ENCODE results near the gene ZNF516. TPM values are rescaled to one million over a fixed set of nuclear protein-coding genes. Genes with fewer than 3 reads are reported as not detected.

The ZNF516 gene
- total and polyA plus RNA-seq, 2 of the 13 experiments (the other 11 are each of a cell fraction or from before 2014, with no cell fraction given), result 16.6 to 18.7 TPM

GRCh38 chr18:76385681-76385975, 109.4 kb downstream of the ZNF516 start:
- H3K79me2 ChIP-seq (ENCODE audit: insufficient read depth, low read length), result peaks cover 40% of the 10 kb centered on the region
- no peak overlapping the region for H3K9ac ChIP-seq (ENCODE audit: insufficient read depth, low read depth, low read length)
- FAIRE-seq, result no peak
- no peaks in the 10 kb centered on the region for H3K9me3 ChIP-seq (ENCODE audit: low read length)
- TF ChIP-seq U2AF1 (optimal IDR thresholded peaks at IDR 0.05; ENCODE audit: low read depth, low read length) (no peak), ZFP90 (CRISPR knock-in tag; IDR thresholded peaks at IDR 0.05; ENCODE audit: borderline replicate concordance) (no peak), ZNF781 (CRISPR knock-in tag; IDR thresholded peaks at IDR 0.05; ENCODE audit: borderline replicate concordance, not compliant biosample characterization) (no peak), MBD4 (IDR thresholded peaks at IDR 0.05; ENCODE audit: borderline replicate concordance, low read length) (no peak), ZMAT5 (CRISPR knock-in tag; IDR thresholded peaks at IDR 0.05; ENCODE audit: borderline replicate concordance, low read depth) (no peak), SIN3B (IDR thresholded peaks at IDR 0.05; ENCODE audit: low read length) (no peak), ZNF891 (CRISPR knock-in tag; IDR thresholded peaks at IDR 0.05) (no peak), KLF16 (CRISPR knock-in tag; IDR thresholded peaks at IDR 0.05) (no peak), IKZF5 (CRISPR knock-in tag; IDR thresholded peaks at IDR 0.05) (no peak), MIER3 (CRISPR knock-in tag; IDR thresholded peaks at IDR 0.05; ENCODE audit: borderline replicate concordance) (no peak), YEATS4 (CRISPR knock-in tag; IDR thresholded peaks at IDR 0.05; ENCODE audit: borderline replicate concordance) (no peak)
- no TSS peak for BruUV-seq (replicated peaks)
- ChIA-PET POLR2A (no interaction called here), CTCF (ENCODE audit: low intra/inter-chr PET ratio, low total read pairs) (no interaction called here)
- no peaks in the 10 kb centered on the region for H3K4me1 ChIP-seq (ENCODE audit: insufficient read depth, low read length)
- no peak for DNase-seq (ENCODE audit: low spot score)
- H2AFZ ChIP-seq (ENCODE audit: low read length), result no peak overlapping the region
- H3K4me2 ChIP-seq (ENCODE audit: low read depth, low read length), result no peak overlapping the region
- H3K36me3 ChIP-seq (replicated peaks in 1 of 2; ENCODE audit: control insufficient read depth in 1 of 2, insufficient read depth in 2 of 2, low read length in 2 of 2), result peaks cover 6 to 18% of the 10 kb centered on the region in 2 experiments; a peak in 1 of 5 replicates
- H3K27ac ChIP-seq (ENCODE audit: extremely low read length, insufficient read depth, low read length), result no peak overlapping the region
- H3K27me3 ChIP-seq (ENCODE audit: control insufficient read depth in 1 of 2, insufficient read depth in 2 of 2, low read length in 2 of 2), result no peaks in the 10 kb centered on the region; a peak in 1 of 5 replicates
- intact Hi-C loops (cut with micrococcal nuclease; ENCODE audit: unreplicated experiment) (no loop called here), in situ Hi-C loops (cut with HindIII; ENCODE audit: extremely low pct_ligation_motif_present, low pct_unique_long_range_greater_than_20kb) (no loop called here)
- H4K20me1 ChIP-seq (ENCODE audit: insufficient read depth, low read length), result peaks cover 50% of the 10 kb centered on the region
- WGBS (ENCODE audit: low lambda C conversion rate), result 98% methylated on average over 5 of the region's 10 CpGs
- H3K4me3 ChIP-seq (replicated peaks in 1 of 3; ENCODE audit: insufficient read depth in 1 of 3, low read depth in 2 of 3, low read length in 3 of 3), result no peak overlapping the region
- no peak for ATAC-seq
